ENCODE measurements around the gene DACT1.
A peak's percentile ranks its signal among the peaks of the same experiment; 100 is the strongest.
"Not testable (repeated sequence)": the region's sequence is repeated elsewhere in the genome, so short reads cannot be mapped to it uniquely, and the experiment has no call there.

DACT1 gene

GRCh38 chr14:58637391-58638230 lies at the start of gene DACT1:
TSS of gene DACT1 (plus strand) at chr14:58637962. CDS start at chr14:58638203, 241 bp downstream.
- DNase-seq (ENCODE audit: low read depth), result peak; percentile 46

GRCh38 chr14:58588321-58588720 lies 49.4 kb upstream of the DACT1 start:
- not testable (repeated sequence) for DNase-seq (ENCODE audit: low read depth)

- DNase-seq (ENCODE audit: low read depth), result no peak
These were observed 43.8 kb upstream of the DACT1 start for GRCh38 chr14:58593977-58594376.

GRCh38 chr14:58597041-58597440 lies 40.7 kb upstream of the DACT1 start:
- DNase-seq (ENCODE audit: low read depth), result no peak

GRCh38 chr14:58598028-58598803 lies 39.5 kb upstream of the DACT1 start:
- DNase-seq (ENCODE audit: low read depth), result no peak

GRCh38 chr14:58598804-58599525 lies 38.8 kb upstream of the DACT1 start:
- no peak for DNase-seq (ENCODE audit: low read depth)

DNA sequence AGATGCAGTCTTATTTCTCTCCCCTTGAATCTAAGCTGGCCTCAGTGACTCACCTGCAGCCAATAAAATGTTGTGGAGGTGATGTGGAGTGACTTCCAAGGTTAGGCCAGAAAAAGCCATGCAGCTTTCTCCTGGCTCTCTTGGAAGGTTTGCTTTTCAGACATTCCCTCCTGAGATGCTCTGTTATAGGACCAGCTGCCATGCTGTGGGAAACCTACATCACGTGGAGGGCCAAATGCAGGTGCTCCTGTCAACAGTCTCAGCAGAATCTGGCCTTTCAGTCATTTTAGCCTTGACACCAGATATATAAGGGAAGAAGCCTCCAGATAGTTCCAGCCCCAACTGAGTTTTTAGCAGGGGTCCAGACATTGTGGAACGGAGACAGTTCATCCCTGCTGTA lies 38.1 kb upstream of the DACT1 start:
- DNase-seq (ENCODE audit: low read depth), result no peak

- DNase-seq (ENCODE audit: low read depth), result no peak
These were observed 32.3 kb upstream of the DACT1 start for GRCh38 chr14:58605465-58605864.

GRCh38 chr14:58607131-58607951 lies 30.4 kb upstream of the DACT1 start:
- no peak for DNase-seq (ENCODE audit: low read depth)

GRCh38 chr14:58607952-58608317 lies 29.8 kb upstream of the DACT1 start:
- DNase-seq (ENCODE audit: low read depth), result no peak

GRCh38 chr14:58617619-58618018 lies 20.1 kb upstream of the DACT1 start:
- DNase-seq (ENCODE audit: low read depth), result no peak

DNA sequence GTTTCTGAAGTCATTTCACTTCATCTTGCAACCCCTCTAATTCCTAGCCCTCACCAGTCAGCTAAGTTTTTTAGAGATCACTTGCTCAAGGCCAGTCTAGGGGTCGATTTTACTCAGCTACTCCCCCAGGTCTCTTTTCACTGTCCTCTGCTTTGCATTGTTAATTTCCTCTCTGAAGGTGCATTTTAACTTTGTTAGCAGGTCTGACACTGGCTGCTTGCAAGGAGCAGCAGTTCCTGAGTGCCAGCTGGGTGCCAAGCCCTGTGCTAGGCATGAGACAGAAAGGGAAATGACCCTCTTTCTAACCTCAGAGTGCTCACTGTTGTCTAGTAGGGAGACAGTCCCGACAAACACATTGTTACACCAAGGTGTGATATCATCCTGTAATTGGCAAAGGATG lies 17.8 kb upstream of the DACT1 start:
- DNase-seq (ENCODE audit: low read depth), result no peak

DNA sequence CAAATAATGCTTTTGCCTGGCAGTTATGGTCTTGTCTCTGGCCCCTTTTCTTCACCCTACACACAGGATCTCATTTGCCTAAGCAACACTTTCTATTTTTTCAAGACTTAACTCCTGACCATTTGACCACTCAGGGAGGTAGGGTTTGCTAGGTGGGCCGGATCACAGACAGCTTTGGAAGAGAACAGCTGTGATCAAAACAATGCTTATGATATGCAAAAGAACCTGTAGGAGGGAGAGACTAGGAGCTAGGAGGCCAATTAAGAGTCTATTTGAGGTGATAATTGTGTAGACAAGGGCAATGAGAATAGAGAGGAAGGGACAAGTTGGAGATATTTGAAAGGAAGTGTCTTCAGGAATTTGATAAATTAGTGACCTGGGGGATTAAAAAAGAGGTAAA lies 12.3 kb upstream of the DACT1 start:
- no peak for DNase-seq (ENCODE audit: low read depth)

- no peak for DNase-seq (ENCODE audit: low read depth)
These were observed 11.3 kb upstream of the DACT1 start for GRCh38 chr14:58626431-58626831.

DNA sequence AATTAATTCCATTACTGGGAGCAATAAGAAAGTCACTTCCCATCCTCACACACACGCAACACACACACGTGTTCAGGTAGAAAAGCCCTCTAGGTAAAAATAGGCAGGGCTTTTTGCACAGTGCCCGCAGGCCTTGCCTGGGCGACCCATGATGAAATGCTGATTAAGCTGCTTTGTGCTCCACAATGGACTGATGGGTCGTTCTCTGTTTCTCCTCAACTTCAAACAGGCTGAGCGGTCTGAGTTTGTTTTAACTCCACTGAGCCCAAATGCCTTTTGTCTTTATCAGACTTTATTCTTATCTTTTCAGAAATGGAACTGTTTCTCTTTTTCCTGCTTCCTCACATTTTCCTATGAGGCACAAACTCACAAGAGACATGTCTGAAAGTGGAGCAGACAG lies 9.4 kb upstream of the DACT1 start:
- no peak for DNase-seq (ENCODE audit: low read depth)

GRCh38 chr14:58629281-58629680 lies 8.5 kb upstream of the DACT1 start:
- no peak for DNase-seq (ENCODE audit: low read depth)

DNA sequence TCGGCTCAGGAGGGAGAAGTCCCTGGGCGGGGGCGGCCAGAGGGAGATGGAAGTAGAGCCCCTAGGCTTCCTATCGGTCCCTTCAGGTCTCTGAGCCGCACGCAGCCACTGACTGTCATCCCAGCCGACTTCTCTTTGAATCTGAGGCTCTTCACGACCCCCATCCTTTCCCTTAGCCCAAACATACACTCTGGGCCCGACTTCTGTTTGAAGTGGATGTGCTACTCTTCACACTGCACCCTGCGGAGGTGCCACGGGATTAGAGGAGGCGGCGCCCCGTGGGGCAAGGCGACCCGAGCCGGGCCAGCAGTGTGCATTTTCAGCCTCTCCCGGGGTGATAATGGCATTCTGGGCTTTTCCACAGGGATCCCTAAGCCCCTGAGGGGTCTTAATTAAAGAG lies 6.0 kb upstream of the DACT1 start:
- no peak for DNase-seq (ENCODE audit: low read depth)

DNA sequence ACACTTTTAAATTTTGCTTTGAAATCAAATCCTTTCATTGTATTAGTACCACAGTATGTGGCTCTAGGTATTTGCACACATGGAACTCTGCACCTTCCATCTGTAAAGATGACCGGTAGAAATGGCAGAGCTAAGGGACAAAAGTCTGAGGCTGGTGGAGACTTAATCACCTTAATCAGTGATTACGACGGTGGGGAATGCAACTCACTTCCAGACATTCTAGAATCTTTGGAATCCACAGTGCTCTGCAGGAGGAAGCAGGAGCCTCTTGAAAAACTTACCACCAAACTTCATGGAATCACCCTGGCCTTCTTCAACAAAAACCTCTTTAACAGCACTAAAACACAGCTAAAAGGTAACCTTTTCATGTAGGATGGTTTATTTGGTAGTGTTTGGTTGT lies 3.9 kb upstream of the DACT1 start:
- DNase-seq (ENCODE audit: low read depth), result no peak

GRCh38 chr14:58634406-58635090 lies 3.2 kb upstream of the DACT1 start:
- DNase-seq (ENCODE audit: low read depth), result no peak

GRCh38 chr14:58635091-58635830 lies 2.5 kb upstream of the DACT1 start:
- DNase-seq (ENCODE audit: low read depth), result no peak

DNA sequence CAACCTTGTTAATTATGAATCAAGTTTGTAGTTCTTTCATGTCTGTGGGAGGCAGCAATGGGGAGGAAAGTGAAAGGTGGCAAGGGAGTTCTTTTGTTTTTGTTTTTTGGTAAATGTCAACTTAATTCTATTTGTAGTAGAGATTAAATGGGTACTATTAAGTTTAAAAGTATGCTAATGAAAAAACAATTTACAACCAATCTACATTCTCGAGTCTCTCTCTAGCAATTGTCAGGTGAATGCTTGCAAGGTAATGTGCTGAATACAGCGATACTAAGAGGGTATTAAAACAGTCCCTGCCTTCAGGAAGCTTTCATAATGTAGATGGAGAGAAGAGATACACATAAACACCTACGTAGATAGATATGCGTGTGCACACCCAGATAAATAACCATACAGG lies 1.6 kb upstream of the DACT1 start:
- DNase-seq (ENCODE audit: low read depth), result no peak
